Measurements from ENCODE around the gene YIF1B. TPM values are rescaled to one million over a fixed set of nuclear protein-coding genes. Genes with fewer than 3 reads are reported as not detected.

The YIF1B gene
- total and polyA plus RNA-seq, 9 of the 15 experiments (the other 6 are each of a cell fraction or from before 2014, with no cell fraction given): 8.5 to 586 (median 323) TPM

- Histone ChIP-seq H3K9me3 (replicated peaks; ENCODE audit: control insufficient read depth, insufficient read depth, low read depth, low read length) (no peaks in the 10 kb centered on the region), H3K79me2 (ENCODE audit: control insufficient read depth, insufficient read depth, low read length) (no peaks in the 10 kb centered on the region), H3K36me3 (ENCODE audit: control insufficient read depth, insufficient read depth, low read length) (no peaks in the 10 kb centered on the region), H3K9me1 (ENCODE audit: control insufficient read depth, insufficient read depth, low read length) (no peaks in the 10 kb centered on the region), H3K4me2 (ENCODE audit: insufficient read depth, low read length) (no peak overlapping the region), H2AFZ (ENCODE audit: low read depth, low read length) (no peak overlapping the region), H3K9ac (ENCODE audit: insufficient read depth in 1 of 2, low read depth in 2 of 2, low read length in 2 of 2) (no peak overlapping the region), H3K27me3 (ENCODE audit: control insufficient read depth in 2 of 2, insufficient read depth in 2 of 2, low read length in 2 of 2) (no peaks in the 10 kb centered on the region), H4K20me1 (replicated peaks; ENCODE audit: control insufficient read depth, insufficient read depth, low read length) (no peaks in the 10 kb centered on the region), H3K27ac (ENCODE audit: extremely low read depth, low read depth, low read length) (no peak overlapping the region), H3K4me3 (no peak overlapping the region), H3K4me1 (replicated peaks in 1 of 2; ENCODE audit: control insufficient read depth in 2 of 2, insufficient read depth in 2 of 2, low read length in 2 of 2) (peaks cover 10 to 19% of the 10 kb centered on the region in 2 experiments; a peak in 4 of 5 replicates)
- no peak for ATAC-seq
- no TSS peak for BruUV-seq (replicated peaks)
- 68% methylated on average over 5 of the region's 5 CpGs for WGBS (ENCODE audit: insufficient coverage, low coverage, missing lambda C conversion rate)
- in situ Hi-C loops (cut with MboI): no loop called here
- POLR2A ChIA-PET: interaction anchor here (1.3 to 3.3 kb wide), 3 partner anchors 11 to 89 kb away, joined by 3 to 13 read pairs (median 4); partner anchors contain the start of gene PSMD8
- intact Hi-C loops (cut with micrococcal nuclease): no loop called here
- no peak for DNase-seq (ENCODE audit: extremely low read depth in 1 of 4, low spot score in 3 of 4)
- CTCF ChIA-PET (ENCODE audit: low intra/inter-chr PET ratio): interaction anchor here (0.7 kb wide), 1 partner anchor 26 kb away, joined by 3 read pairs; no protein-coding TSS in a partner anchor
- no peak for FAIRE-seq
- TF ChIP-seq DMBX1 (CRISPR knock-in tag; IDR thresholded peaks at IDR 0.05; ENCODE audit: borderline replicate concordance): no peak
- TF ChIP-seq SAFB2 (IDR thresholded peaks at IDR 0.05; ENCODE audit: borderline replicate concordance, low read depth, low read length, severe bottlenecking): no peak
- no peak for TF ChIP-seq MAX (CRISPR knock-in tag; IDR thresholded peaks at IDR 0.05)
- TF ChIP-seq ZNF12 (CRISPR knock-in tag; IDR thresholded peaks at IDR 0.05): no peak
- no peak for TF ChIP-seq PKNOX1 (IDR thresholded peaks at IDR 0.05)
- TF ChIP-seq OTX1 (CRISPR knock-in tag; IDR thresholded peaks at IDR 0.05): no peak
- no peak for TF ChIP-seq GMEB1 (CRISPR knock-in tag; IDR thresholded peaks at IDR 0.05)
- no peak for TF ChIP-seq DPF2 (IDR thresholded peaks at IDR 0.05)
- TF ChIP-seq TAL1 (IDR thresholded peaks at IDR 0.05): no peak
- TF ChIP-seq NR3C1 (CRISPR knock-in tag; IDR thresholded peaks at IDR 0.05): no peak
- TF ChIP-seq ZNF347 (CRISPR knock-in tag; IDR thresholded peaks at IDR 0.05; ENCODE audit: low read depth): no peak
- TF ChIP-seq EWSR1 (IDR thresholded peaks at IDR 0.05; ENCODE audit: borderline replicate concordance, low read depth, partially characterized antibody): no peak
Observed at GRCh38 chr19:38285567-38285966, 30.2 kb downstream of the YIF1B start.

Data from K562 (cell line).